Right lobe of liver (tissue), 6 donors: ENCODE measurements around the gene ROCK2. TPM values are rescaled to one million over a fixed set of nuclear protein-coding genes. Genes with fewer than 3 reads are reported as not detected.
A peak's percentile ranks its signal among the peaks of the same experiment; 100 is the strongest.

ENCODE experiments used
- ATAC-seq, 4 donors: fragments of 200-7000 bp; cut with Tn5 transposase; one replicate each; pipeline ENCODE4 v1.9.1; 2020; ENCODE audit warnings: mild to moderate bottlenecking in 4 of 4, moderate library complexity in 4 of 4
- DNase-seq, 3 donors: peaks; one replicate each; pipeline ENCODE4 v3.0.0-alpha.2; 2020
- H3K27ac ChIP-seq, 3 donors: fragments of 200-600 bp; one replicate each; pipeline ENCODE4 v1.8.0; 2022
- H3K27me3 ChIP-seq, 2 donors: fragments of 200-600 bp; one replicate each; pipeline ENCODE4 v1.8.0; 2022
- H3K36me3 ChIP-seq, 4 donors: fragments of 200-600 bp; sonication (generic) in 1 of 4; one replicate each; pipeline versions ENCODE4 v1.5.1 to v1.8.0; 2017 to 2022; ENCODE audit warnings: control low read depth in 1 of 4
- H3K4me1 ChIP-seq, 4 donors: fragments of 200-600 bp; sonication (generic) in 1 of 4; one replicate each; pipeline versions ENCODE4 v1.5.1 to v1.8.0; 2017 to 2022; ENCODE audit warnings: control low read depth in 1 of 4
- H3K4me3 ChIP-seq, 3 donors: fragments of 200-600 bp; one replicate each; pipeline ENCODE4 v1.8.0; 2022
- H3K9me3 ChIP-seq, 4 donors: fragments of 200-600 bp; sonication (generic) in 1 of 4; one replicate each; pipeline versions ENCODE4 v1.5.1 to v1.8.0; 2017 to 2022; ENCODE audit warnings: control low read depth in 1 of 4
- POLR2A ChIP-seq: fragments of 450-650 bp; IDR thresholded peaks from one replicate; pipeline ENCODE4 v1.6.1; 2017; ENCODE audit warnings: antibody characterized with exemption, mild to moderate bottlenecking
- WGBS: methylation state at CpG from one replicate; pipeline ENCODE4 v1.1.6; 2018; ENCODE audit warnings: low coverage, low lambda C conversion rate; ENCODE audit not compliant: insufficient coverage; ENCODE audit errors: missing lambda C conversion rate; 5-methylcytosine and 5-hydroxymethylcytosine counted together
- intact Hi-C, 2 donors: fragments of 100-400 bp; cut with DNase I; formaldehyde crosslinking; loops; one replicate each; pipeline versions ENCODE4 v1.11.2 to v1.14.1; 2022
- total RNA-seq, 6 experiments: library from RNA; depleted of rRNA in 2 of 6; stranded (reverse); fragments of >200 nt in 2 of 6; fragmentation: NEBNext Ultra II Directional in 3 of 6; extraction: Animal tissue kit (Norgen Biotek cat#: 25700) in 3 of 6; gene quantifications; one replicate each; pipeline versions ENCODE4 v1.1.0 to v1.2.4, GENCODE V29; 2016 to 2023
- TF ChIP-seq, protein P1 (sequence below), 4 donors: fragments of 200-600 bp in 3 of 4; fragments of 450-650 bp in 1 of 4; IDR thresholded peaks; one replicate each; pipeline versions ENCODE4 v1.5.1 to v1.8.0; 2016 to 2022; ENCODE audit warnings: antibody characterized with exemption in 4 of 4, mild to moderate bottlenecking in 2 of 4
- donor health status: DM: no; HTN: yes; CAD: no.
- donor health status: DM: no; HTN: no; CAD: no.
- donor health status: DM: no; HTN: no; CAD: no.
- donor health status: DM: no; HTN: yes; CAD: no.
- donor health status: DM: no; HTN: yes; CAD: no.

The ROCK2 gene
- total RNA-seq, 6 experiments from 2014 or later: 11.6 to 23.9 (median 19.8) TPM

DNA sequence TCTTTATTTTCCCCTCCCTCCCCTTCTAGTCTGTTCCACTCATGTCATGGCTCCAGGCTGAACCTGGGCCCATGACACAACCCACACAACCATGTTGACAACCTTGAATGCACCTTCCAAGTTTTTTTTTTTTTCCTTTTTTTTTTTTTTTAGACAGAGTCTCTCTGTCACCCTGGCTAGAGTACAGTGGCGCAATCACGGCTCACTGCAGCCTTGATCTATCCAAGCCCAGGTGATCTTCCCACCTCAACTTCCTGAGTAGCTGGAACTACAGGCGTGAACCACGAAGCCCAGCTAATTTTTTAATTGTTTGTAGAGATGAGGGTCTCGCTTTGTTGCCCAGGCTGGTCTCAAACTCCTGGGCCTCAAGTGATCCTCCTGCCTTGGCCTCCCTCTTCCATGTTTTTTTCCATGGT lies 21.9 kb upstream of the ROCK2 start:
- Histone ChIP-seq H3K27me3 (no peaks in the 10 kb centered on the region), H3K4me1 (peaks cover 0 to 43% (median 15%) of the 10 kb centered on the region in 4 donors), H3K36me3 (no peaks in the 10 kb centered on the region), H3K4me3 (no peak overlapping the region), H3K9me3 (no peaks in the 10 kb centered on the region), H3K27ac (peak overlapping the region in 2 of 3 donors; percentile 61 to 81)
- DNase-seq (peak; percentile 69 to 87 (median 84)), ATAC-seq (peak; percentile 59 to 71 (median 68))
- intact Hi-C loops: no loop called here
- TF ChIP-seq, protein P1, sequence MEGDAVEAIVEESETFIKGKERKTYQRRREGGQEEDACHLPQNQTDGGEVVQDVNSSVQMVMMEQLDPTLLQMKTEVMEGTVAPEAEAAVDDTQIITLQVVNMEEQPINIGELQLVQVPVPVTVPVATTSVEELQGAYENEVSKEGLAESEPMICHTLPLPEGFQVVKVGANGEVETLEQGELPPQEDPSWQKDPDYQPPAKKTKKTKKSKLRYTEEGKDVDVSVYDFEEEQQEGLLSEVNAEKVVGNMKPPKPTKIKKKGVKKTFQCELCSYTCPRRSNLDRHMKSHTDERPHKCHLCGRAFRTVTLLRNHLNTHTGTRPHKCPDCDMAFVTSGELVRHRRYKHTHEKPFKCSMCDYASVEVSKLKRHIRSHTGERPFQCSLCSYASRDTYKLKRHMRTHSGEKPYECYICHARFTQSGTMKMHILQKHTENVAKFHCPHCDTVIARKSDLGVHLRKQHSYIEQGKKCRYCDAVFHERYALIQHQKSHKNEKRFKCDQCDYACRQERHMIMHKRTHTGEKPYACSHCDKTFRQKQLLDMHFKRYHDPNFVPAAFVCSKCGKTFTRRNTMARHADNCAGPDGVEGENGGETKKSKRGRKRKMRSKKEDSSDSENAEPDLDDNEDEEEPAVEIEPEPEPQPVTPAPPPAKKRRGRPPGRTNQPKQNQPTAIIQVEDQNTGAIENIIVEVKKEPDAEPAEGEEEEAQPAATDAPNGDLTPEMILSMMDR (IDR thresholded peaks at IDR 0.05): no peak
- no peak for TF ChIP-seq POLR2A
- WGBS: 38% methylated on average over 5 of the region's 5 CpGs

DNA sequence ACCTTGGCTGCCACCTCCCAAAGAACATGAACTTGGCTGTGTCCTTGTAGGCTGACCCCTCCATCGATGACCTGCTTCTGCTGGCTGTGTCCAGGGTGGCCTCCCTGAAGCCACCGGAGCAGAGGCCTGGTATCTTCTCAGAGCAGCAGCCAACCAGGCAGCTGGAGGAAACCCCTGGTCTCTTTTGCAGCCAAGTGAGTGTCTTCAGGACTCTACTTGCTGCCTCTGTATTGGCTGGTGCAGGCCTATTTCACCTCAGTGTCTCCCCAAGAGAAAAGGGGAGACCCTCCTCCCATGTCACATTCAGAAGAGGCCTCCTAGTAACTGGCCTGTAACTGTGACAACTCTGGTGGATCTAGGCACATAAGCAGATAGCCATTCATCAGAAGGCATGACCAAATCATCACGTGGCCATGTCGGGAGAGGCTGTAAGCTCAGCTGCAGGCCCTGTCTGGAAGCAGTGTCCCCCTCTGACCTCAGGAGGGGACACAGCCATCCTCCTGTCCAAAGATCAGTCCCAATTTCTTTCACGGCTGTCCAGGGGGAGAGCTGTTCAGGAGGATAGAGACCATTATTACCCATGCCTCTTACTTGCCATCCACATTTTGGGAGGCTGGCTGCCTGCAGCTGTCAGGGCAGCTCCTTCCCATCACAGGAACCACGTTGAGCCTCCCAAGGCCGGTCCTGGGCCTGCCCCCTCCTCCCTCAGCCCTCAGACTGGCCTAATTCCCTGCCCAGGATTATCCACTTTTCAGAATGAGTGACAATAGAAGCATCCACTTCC lies 20.9 kb upstream of the ROCK2 start:
- H3K36me3 ChIP-seq: no peaks in the 10 kb centered on the region
- peaks cover 0 to 33% (median 10%) of the 10 kb centered on the region in 4 donors for H3K4me1 ChIP-seq
- H3K9me3 ChIP-seq: no peaks in the 10 kb centered on the region
- no peaks in the 10 kb centered on the region for H3K27me3 ChIP-seq
- peak in 1 of 4 donors; percentile 2 for ATAC-seq
- WGBS: 44% methylated on average over 3 of the region's 7 CpGs
- no peak for DNase-seq
- no peak for TF ChIP-seq POLR2A
- TF ChIP-seq, protein P1 (IDR thresholded peaks at IDR 0.05): no peak
- H3K27ac ChIP-seq: peak overlapping the region in 2 of 3 donors; percentile 61 to 81
- no peak overlapping the region for H3K4me3 ChIP-seq
- intact Hi-C loops: no loop called here

DNA sequence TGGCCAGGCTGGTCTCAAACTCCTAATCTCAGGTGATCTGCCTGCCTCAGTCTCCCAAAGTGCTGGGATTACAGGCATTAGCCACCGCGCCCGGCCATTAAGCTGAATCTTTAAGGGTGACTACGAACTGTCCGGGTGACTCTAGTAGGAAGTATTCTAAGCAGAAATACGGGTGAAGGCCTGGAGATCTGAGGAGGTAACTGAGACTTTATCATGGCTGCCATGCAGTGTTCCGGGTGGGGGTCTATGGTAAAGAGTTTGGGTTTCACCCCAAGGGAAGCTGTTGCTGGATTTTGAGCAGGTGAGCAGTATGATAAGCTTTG lies 20.1 kb upstream of the ROCK2 start:
- no peak for DNase-seq
- Histone ChIP-seq H3K4me1 (peaks cover 0 to 27% (median 10%) of the 10 kb centered on the region in 4 donors), H3K4me3 (no peak overlapping the region), H3K27ac (no peak overlapping the region), H3K27me3 (no peaks in the 10 kb centered on the region), H3K36me3 (no peaks in the 10 kb centered on the region), H3K9me3 (no peaks in the 10 kb centered on the region)
- no peak for TF ChIP-seq POLR2A
- 82% methylated on average over 5 of the region's 7 CpGs for WGBS
- intact Hi-C loops: no loop called here
- ATAC-seq: no peak

DNA sequence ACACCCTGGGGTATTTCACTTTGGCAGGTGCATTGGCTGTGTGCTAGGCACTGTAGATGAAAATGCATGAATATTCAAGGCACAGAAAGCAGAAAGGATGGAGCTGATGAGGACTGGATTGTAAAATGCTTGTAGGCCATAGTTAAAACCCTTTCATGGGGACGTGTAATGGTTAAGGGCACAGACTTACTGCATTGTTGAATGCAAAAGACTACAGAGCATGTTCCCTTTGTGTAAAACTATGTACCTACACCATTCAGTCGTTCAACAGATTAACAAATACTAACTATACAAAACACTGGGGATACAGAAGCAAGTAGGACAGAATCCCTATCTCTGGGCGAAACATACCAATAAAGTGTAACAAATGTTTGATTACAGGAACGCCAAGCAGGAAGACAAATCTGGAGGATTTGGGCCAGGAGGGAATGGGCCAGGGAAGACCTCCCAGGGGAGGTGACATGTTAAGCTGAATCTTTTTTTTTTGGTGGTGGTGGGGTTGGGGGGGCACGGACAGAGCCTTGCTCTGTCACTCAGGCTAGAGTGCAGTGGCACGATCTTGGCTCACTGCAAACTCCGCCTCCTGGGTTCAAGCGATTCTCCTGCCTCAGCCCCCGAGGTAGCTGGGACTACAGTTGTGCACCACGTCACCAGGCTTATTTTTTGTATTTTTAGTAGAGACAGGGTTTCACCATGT lies 19.6 kb upstream of the ROCK2 start:
- Histone ChIP-seq H3K9me3 (no peaks in the 10 kb centered on the region), H3K4me3 (no peak overlapping the region), H3K27me3 (no peaks in the 10 kb centered on the region), H3K4me1 (peaks cover 0 to 27% (median 10%) of the 10 kb centered on the region in 4 donors), H3K36me3 (no peaks in the 10 kb centered on the region), H3K27ac (no peak overlapping the region)
- 82% methylated on average over 6 of the region's 10 CpGs for WGBS
- intact Hi-C loops: no loop called here
- ATAC-seq (no peak), DNase-seq (no peak)
- TF ChIP-seq, protein P1 (IDR thresholded peaks at IDR 0.05): no peak
- no peak for TF ChIP-seq POLR2A

DNA sequence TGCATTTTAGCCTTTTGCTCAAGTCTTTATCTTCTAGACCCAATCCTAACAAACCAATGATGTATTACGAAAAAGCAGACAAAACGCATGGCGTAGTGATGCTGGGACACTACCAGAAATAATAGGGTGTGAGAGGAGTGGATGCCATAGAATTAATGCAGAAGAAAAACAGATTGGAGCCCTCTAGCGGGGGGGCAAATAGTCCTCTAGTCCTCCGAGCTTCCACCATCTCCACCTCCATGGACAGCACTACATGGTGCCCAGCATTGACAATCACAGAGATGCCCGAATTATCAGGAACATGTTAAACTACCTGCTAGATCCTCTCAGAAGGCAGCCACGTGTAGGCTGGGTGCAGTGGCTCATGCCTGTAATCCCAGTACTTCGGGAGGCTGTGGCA lies 15.4 kb upstream of the ROCK2 start:
- H3K4me1 ChIP-seq: peaks cover 0 to 18% (median 7%) of the 10 kb centered on the region in 4 donors
- DNase-seq (no peak), ATAC-seq (no peak)
- no peak overlapping the region for H3K27ac ChIP-seq
- 81% methylated on average over 5 of the region's 8 CpGs for WGBS
- no peak overlapping the region for H3K4me3 ChIP-seq
- no peaks in the 10 kb centered on the region for H3K27me3 ChIP-seq
- TF ChIP-seq POLR2A: no peak
- TF ChIP-seq, protein P1 (IDR thresholded peaks at IDR 0.05): no peak
- intact Hi-C loops: no loop called here
- no peaks in the 10 kb centered on the region for H3K9me3 ChIP-seq
- no peaks in the 10 kb centered on the region for H3K36me3 ChIP-seq
